NCI-H460 (cell line): ENCODE results near the gene IGF2BP3. TPM values are rescaled to one million over a fixed set of nuclear protein-coding genes. Genes with fewer than 3 reads are reported as not detected.

ENCODE experiments used
- DNase-seq: peaks from one replicate; pipeline ENCODE4 v3.0.0-alpha.2; 2016; ENCODE audit warnings: low read depth; ENCODE audit errors: extremely low read depth
- total RNA-seq: library from RNA; depleted of rRNA; stranded (reverse); fragments of >200 nt; shearing (Covaris generic); gene quantifications from 2 replicates; pipeline ENCODE4 v1.2.3, GENCODE V29; 2014

IGF2BP3 gene
- total RNA-seq, 1 experiment from 2014 or later, result 78.9 TPM

DNA sequence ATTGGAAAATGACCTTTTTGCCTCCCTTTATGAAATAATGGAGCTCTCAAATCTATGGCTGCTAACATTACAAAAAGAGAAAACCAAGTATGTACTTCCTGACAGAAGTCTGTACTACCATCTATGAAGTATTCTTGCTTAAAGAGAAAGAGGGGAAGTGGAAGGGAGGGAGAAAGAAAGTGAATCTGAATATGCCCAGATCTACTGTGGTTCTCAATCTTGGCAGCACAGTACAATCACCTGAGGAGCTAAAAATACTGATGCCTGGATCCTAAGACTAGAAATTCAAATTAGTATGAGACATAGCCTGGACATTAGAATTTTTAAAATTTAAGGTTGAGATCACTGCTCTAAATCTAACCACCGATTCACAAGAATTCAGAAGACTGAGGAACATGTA, 85.2 kb downstream of the IGF2BP3 start:
- DNase-seq, result no peak

DNA sequence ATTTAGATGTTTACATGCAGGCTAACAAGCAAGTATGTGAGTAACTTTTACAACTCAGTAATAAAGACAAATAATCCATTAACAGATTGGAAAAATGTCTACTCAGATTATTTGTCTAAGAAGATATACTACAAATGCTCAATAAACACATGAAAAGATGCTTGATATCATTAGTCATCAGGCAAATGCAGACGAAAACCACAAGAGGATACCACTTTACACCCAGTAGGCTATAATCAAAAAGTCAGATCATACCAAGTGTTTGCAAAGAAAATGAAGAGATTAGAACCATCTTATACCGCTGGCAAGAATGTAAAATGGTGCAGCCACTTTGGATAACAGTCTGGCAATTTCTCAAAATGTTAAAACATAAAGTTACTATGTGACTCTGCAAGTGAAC, 87.1 kb downstream of the IGF2BP3 start:
- DNase-seq, result no peak

DNA sequence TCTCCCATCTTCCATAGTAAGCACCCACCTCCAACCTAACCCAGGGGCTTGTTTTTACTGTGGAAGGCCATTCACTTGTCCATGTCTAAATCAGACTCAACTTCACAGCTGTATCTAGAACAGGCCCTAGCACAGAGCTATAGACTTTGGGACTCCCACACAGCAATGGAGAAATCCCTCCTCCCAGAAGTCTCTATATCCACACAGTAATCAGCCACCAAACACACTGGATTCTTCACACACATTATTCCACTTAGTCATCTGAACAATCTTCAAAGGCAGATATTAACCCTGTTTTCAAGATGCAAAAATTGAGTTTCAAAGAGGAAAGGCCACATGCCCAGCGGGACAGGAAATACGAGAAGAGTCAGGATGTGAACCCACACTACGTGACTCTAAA, 89.3 kb downstream of the IGF2BP3 start:
- DNase-seq, result no peak

DNA sequence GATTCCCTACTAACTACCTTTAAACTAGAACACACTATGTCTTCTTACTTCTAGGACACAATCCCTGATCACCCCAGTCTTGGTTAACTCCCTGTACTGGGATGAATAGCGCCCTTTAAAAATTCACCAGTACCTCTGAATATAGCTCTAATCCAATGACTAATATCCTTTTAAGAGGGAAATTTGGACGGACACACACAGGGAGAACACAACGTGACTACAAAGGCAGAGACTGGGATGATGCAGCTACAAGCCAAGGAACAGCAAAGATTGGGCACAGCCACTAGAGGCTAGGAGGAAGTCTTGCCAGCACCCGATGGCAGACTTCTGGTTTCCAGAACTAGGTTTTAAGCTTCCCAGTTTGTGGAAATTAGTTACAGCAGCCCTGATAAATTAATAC, 89.7 kb downstream of the IGF2BP3 start:
- no peak for DNase-seq

DNA sequence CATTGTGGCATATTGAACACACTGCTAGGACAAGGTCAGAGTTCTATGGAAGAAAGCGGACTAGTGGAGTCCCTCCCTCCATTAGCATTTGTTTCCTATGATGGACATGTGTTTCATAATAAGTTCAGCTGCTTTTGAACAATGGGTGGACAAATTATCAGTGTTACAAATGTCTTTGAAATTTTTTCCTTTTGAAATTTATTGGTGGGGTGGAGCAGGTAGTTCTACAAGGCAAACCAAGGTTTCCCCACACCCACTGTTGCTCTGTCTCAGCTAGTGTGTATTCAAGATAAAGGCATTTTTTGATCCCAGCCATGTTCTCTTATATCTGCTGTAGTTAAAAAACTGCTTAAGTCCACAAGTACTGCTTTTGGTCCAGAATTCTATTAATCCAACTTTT, 91.3 kb downstream of the IGF2BP3 start:
- no peak for DNase-seq

DNA sequence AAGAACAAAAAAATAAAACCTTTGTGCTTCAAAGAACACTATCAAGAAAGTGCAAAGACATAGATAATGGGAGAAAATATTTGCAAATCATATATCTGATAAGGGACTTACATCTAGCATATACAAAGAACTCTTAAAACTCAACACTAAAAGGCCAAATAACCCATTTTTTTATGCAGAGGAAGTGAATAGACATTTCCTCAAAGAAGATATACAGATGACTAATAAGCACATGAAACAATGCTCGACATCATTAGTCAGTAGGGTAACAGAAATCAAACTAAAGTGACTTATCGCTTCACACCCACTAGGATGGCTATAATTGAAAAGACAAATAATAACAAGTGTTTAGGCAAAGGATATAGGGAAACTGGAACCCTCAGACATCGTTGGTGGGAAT, 93.2 kb downstream of the IGF2BP3 start:
- DNase-seq, result no peak

DNA sequence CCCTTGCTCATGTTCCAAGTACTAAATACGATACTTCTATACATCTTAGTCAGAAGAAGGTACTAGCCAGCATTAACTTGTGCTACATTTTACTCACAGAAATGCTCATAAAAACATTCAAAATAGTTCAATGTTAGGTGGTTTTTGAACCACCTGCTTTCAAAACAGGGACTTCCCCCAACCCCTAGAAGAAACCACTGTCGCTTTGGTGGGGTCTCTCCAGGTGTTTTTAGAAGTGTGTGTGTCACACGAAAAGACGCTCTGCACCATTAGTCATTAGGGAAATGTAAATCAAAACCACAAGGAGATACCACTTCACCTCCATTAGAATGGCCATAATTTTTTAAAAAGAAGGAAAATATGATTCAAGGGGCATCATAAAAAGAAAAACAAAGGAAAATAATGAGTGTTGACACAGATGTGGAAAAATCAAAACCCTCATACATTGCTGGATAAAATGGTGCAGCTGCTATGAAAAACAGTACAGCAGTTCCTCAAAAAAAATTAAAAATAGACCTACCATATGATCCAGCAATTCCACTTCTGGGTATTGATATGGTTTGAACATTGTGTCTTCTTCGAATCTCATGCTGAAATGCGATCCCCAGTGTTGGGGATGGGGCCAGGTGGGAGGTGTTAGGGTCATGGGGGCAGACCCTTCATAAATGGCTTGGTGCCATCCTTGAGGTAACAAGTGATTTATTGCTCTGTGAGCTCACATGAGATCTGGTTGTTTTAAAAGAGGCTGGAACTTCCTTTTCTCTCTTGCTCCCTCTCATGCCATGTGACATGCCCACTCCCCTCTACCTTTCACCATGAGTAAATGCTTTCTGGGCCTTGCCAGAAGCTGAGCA, 96.9 kb downstream of the IGF2BP3 start:
- DNase-seq, result no peak

DNA sequence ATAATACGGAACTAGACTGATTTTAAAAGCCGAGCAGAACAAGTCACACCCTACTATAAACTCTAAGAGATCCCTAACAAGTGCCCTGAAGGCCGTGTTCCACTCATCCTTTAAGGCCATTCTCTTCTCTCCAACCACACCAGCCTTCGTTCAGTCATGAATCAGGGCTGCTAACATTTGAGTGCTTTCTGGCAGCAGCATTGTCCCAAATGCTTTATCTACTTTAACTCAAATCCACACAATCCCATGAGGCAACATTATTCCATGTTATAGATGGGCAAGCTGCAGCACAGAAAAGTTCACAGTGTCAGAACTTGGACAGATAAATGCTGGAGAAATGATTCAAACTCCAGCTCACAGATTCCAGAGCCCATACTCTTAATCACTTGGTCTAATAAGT, 97.7 kb downstream of the IGF2BP3 start:
- DNase-seq, result no peak

DNA sequence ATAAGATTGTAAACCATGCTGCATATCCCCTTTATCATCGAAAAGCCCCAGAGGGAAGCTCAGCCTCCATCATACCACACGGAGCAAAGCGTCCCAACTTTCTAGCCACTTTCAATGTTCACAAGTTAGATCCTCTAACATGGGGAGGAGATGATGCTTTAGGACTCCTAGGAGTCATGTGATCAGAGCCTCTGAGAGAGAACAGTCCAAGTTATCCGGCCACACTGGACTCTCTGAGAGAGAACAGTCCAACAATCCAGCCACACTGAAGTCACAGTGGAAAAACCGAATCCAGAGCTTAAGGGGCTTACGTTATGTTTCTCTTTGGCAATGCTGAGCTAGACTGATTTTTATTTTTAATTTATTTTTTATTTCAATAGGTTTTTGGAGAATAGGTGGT, 98.6 kb downstream of the IGF2BP3 start:
- DNase-seq, result no peak

DNA sequence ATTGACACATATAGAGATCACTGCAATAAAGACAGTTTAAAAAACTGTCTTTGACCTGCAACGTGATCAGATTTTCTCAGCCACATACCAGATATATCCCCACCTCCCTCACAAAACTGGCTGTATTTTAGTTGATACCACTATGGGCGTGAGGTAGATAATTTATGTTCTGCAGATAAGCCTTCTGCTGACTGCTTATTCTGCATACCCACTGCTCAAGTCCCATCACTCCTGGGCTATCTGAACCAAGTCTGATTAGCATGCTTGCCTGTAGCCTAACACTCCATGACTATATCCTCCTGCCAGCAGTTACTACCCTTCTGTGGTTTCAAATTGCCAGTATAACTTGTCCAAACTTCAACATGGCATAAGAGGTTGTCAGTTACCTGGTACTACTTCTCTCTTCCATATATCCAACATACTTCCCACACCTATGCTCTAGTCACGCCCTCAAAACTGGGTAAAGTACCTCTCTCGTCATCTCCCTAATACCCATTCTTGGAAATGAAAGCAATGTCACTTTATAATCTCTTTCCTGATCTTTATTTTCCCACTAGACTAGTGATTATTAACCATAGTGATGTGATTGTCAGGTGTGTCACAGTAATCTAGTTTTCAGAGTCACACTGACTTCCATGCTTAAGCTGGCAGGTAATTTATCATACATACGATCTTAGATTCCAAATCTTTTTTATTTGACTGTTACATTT, 100.4 kb downstream of the IGF2BP3 start:
- DNase-seq, result no peak

DNA sequence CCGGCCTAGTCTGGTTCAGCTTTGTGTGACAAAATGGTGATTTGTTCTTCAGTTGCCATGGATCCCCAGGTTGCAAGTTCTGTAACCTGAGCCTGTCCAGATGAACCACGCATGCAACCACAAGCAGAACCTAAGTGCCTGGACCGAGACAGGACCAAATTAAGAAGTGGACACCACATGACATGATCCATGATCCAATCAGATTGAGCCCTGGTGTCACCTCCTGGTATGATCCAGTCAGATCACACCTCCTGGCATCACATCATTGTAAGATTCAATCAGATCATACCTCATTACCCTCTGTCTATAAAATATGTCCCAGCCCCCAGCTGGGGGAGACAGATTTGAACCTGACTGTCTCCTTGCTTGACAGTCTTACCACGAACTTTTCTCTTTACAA, 101.2 kb downstream of the IGF2BP3 start:
- DNase-seq, result no peak

DNA sequence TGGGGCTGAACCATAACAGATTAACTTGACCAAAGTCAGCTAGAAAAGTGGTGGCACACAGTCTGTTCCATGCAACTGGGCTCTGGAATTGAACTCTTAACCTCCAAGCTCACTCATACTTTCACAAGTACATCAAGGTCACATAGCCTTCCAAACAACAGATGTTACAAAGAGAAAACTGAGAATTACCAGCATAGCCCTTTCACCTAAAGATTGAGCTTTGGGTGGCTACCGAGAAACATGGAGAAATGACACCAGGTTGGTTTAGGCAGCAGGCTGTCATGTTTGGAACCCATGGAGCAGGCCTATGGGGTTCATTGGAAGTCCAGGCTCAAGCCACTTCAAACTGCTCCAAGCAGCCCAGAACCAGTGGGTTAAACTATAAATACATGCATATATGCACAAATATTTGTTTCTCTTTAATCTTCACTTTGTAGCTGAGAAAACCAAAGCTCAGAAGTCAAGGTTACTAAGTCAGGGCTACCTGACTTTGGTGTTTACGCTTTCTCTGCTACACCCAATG, 112.1 kb downstream of the IGF2BP3 start:
- no peak for DNase-seq

DNA sequence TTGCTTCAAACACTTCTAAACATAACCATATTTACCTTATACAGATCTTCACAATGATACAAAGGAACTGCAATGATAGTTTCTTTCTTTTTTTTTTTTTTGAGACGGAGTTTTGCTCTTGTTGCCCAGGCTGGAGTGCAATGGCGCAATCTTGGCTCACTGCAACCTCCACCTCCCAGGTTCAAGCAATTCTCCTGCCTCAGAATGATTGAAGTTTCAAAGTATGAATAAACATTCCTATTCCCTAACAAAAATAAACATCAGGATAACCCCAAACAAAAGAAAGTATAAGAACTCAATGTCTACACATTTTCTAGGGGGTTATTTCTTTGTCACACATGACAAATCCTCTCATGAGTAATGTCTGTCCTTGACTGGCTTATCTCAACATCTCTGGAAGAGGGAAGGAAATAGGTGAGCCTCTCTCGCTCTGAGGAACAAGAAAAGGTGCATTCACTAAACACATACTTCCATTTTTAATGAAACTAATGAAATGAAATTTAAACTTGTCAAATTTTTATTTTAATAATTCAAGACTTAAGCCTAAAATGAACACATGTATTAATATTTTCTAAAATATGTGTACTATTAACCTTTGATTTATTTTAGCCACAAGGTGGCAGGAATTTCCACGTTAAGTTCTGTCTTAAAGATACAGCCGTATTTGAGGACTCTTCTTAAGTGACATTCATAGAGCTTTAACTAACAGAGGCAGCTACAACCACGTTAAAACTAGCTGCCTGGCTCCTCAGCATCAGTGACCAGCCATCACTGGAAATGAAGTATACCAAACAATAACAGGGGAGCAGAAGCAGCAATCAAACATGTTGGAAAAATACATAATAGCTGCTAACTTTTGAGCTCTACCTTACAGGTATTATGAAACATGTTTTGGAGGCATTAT, 112.8 kb downstream of the IGF2BP3 start:
- peak; percentile 43 for DNase-seq

DNA sequence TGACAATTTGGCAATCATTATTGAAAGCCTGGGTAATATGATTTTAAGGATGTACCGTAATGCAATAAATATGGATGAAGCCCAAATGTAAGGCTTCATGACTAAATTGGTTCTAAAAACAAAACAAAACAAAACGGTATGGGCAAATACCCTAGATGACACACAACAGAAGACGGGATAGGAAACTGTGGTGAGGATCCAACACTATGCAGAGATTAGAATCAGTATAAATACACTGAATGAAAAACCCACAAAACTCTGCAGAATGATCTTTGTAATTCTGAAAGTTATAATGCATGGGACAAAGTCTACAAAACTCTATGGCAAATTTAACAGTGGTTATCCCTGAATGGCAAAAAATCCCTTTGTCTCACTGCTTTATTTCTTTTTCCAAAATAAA, 113.6 kb downstream of the IGF2BP3 start:
- no peak for DNase-seq

DNA sequence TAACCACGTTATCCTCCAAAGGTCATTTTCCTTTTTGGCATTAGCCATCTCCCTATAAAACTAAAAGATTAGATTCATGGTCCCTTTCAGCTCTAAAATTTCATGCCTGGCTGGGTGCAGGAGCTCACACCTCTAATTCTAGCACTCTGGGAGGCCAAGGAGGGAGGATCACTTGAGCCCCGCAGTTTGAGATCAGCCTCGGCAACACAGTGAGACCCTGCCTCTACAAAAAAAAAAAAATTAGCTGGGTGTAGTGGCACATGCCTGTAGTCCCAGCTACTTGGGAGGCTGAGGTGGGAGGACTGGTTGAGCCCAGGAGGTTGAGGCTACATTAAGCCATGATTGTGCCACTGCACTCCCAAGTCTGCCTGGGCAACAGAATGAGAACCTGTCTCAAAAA, 114.1 kb downstream of the IGF2BP3 start:
- DNase-seq, result no peak

DNA sequence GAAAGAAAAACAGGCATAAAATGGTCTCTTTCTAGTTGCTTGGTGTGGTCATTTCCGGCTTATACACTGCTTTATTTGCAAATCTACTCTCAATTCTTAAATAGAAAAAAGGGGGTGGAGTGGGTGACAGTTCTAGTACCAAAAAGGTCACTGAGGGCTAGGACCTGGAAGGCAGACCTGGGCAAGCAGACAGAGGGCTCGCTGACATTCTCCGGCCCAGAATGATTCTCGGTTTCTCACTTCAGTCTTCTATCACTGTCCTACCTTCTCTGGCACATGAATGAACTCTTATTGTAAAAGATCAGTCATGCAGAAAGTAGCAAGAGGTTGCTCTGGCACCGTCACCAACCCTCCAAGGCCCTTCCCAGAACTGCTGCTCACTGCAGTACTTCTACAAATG, 117.1 kb downstream of the IGF2BP3 start:
- no peak for DNase-seq

DNA sequence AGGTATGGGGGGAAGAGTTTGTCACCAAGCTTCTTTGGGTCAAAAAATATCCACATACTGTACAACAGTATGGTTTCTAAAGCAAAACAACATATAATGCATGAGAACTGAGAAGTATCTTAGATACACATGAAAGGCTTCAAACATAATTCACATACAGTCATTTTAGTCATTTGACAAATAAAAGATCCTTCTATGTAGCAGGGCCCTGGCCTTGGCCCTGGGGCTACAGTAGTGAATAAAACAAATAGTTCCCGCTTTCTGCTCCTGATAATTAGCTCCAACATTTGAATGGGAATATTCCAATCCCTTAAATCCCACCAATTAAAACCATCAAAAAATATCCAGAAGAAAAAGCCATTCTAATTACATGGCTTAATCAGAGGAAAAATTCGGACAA, 119.8 kb downstream of the IGF2BP3 start:
- no peak for DNase-seq

DNA sequence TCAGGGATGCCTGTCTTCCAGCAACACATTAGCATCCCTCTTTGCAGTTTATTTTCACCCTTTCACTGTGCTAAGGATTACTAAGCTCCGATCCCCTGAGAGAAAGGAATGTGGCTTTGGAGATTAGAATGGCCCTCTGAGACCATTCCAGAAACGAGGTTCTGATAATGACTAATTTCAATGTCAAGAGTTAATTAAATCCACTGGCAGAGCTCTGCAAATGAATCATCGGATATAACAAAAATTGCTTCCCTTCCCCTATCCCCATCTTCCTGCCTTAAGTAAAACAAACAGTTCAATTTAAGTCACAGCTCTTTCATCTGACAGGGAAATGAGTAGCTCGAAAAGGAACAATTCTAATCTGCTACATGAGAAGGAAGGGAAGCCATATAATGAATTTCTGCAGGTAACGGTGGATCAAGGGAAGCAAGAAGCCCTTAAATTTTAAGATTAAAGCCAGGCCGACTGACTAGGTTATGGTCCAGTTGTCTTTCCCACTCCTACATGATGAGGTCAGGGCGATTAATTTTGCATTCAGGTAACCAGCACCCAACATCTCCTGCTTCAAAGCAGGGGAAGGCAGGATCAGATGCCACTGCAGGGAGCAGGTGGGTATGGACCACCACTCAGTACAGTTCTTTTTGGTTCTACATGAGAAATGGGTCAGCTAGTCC, 120.7 kb downstream of the IGF2BP3 start:
- no peak for DNase-seq

DNA sequence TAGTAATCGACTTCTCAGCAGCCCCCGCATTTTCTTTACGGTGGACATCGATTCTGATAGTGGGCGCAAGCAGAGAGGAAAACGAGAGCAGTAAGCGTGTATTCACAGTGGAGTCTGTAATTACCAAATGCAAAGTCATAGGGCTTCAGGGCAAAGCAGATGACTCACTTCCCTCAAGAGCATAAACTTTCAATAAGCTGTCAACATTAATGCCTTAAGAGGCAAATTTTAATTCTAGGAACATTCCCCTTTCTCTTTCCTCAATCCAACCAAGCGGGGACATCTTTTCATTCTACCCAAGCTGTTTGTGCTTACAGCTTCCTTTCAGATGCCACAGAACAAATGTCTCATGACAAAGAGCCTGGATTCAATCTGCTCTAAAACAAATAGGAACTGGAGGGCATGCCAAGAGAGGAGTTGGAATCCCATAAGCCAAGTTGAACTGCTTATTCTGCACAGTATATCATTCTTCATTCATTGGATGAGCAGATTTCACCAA, 122.6 kb downstream of the IGF2BP3 start:
- DNase-seq, result peak; percentile 80

DNA sequence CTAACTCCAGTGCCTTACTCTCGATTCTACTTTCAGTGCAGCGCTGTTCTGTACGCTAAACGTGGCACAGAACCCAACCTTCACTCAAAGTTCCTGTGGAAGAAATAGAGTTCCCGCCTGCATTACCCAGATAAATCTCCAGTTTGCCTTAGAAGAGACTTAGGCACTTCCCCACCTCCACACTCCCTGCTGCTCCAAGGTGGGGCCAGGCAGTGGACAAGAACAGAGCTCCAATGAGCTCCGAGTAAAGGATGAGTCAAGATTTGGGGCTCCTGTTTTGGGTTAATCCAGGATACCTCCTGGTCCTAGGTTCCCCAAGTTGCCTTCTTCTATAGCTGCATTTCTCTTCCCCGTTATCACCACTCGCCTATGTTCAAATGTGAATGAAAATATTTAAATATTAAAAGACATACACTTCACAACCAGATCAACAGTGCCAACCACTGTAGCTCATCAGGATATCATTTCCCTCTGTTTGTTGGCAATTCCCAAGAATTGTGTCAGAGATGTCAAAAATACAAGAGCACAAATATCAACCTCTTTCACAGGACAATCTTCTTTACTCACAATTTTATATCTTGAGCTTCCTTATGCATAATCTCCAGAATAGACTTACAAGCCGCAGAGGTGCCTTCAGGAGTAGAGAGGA, 123.1 kb downstream of the IGF2BP3 start:
- DNase-seq, result no peak
